NCI-H748 (cell line): Measurements from ENCODE around the gene KRT26.
"Not testable (repeated sequence)": the region's sequence is repeated elsewhere in the genome, so short reads cannot be mapped to it uniquely, and the experiment has no call there.

Experiments
- DNase-seq: peaks from one replicate; lab custom pipeline; 2025; ENCODE audit not compliant: unreplicated experiment; lab: John Stamatoyannopoulos, UW

The KRT26 gene, protein sequence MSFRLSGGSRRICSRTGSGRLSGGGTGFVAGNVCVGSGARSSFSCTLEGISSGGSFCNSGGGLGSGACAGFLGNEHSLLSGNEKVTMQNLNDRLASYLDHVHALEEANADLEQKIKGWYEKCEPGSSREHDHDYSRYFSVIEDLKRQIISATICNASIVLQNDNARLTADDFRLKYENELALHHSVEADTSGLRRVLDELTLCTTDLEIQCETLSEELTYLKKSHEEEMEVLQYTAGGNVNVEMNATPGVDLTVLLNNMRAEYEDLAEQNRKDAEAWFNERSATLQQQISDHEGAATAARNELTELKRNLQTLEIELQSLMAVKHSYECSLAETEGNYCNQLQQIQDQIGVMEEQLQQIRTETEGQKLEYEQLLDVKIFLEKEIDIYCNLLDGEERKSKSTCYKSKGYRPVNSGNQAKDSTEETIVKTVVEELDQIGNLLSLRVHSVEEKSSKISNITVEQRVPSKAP

GRCh38 chr17:40772101-40772500 lies at the start of gene KRT26:
TSS of gene KRT26 (minus strand) at chr17:40772201. CDS start at chr17:40772113, 88 bp downstream.
- DNase-seq: no peak

DNA sequence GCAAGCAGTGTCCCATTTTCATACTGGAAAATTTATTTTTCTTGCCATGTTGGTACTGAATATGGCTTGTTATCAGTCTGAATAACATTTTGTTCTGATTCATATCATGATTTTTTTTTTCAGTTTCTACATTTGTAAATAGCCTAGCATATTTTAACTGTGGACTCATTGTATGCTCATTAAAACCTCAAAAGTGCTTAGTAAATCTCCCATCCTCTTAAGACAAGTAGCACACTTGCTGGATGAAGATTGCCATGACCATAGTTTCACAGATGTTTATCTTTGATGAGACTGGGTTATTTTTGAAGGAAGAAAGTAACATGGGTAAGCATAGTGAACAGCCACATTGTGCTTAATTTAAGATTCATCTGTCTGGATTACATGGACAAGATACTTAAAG lies 49.5 kb upstream of the KRT26 start:
- no peak for DNase-seq

- no peak for DNase-seq
Measured at GRCh38 chr17:40820228-40820838, 48.3 kb upstream of the KRT26 start.

DNA sequence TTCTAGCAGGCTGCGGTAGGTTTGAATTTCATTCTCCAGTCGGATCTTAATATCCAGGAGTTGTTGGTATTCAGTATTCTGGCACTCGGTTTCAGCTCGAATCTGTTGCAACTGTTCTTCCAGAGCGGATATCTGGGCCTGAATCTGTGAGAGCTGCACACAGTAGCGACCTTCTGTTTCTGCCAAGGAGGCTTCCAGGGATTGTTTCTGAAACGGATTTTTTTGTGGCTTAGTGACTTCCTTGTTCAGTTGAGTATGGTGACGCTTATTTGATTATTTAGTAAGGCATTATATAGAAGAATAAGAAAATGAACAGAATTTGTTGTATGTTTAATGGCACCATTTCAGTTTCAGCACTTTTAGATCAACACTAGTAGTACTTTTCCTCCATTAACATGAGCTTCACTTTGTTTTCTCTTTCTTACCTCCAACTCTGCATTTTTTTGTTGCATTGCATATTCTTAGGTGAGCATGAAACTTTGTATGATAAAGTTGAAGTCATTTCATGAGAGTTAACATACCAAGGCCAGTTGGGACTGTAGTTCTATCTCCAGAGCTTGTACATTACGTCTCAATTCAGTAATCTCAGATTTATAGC lies 47.6 kb upstream of the KRT26 start:
- DNase-seq: peak; percentile 5

DNA sequence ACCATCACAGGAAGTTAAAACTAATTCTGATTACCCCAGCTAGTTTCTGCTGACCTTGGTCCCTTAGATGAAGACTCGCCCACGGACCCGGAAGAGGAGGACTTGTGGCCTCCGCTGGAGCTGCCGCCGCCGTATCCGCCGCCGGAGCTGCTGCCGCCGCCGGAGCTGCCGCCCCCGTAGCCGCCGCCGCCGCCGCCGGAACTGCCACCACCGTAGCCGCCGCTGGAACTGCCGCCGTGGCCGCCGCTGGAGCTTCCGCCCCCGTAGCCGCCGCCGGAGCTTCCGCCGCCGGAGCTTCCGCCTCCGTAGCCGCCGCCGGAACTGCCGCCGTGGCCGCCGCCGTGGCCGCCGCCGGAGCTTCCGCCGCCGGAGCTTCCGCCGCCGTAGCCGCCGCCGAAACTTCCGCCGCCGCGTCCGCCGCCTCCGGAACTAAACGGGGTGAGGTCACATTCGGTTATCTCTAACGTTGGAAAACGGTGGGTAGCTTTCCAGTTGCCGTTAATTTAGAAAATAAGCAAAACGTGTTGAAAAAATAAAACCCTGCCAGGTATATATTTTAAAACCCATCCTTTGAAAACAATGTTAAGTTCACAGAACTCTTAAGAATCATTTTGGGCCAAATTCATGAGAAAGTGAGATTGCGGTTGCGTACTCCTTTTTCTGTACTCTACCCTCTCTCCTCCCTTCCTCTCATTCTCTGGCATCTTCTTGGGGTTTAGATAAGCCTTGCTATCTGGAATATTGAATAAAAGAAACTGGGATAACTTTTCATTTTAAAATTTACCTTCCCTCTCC lies 46.9 kb upstream of the KRT26 start:
- DNase-seq: peak; percentile 82

DNA sequence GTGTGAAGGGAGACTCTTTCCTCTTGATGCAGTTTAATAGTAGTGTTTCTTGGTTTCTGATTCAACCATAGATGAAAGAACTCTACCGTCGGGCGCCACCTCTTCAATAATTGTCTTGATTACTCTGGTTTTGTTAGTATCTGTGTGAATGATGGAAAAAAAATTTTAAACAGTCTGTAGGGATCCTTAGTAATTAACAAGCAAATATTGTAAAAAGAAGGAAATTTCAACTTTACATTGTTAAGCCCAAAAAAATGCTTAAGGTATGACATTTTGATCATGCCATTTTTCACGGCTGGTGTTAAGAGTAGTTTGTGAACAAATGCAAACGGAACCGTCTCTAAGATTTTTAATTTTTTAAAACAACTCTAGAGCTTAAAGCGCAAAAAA lies 46.3 kb upstream of the KRT26 start:
- DNase-seq: no peak

GRCh38 chr17:40817103-40817682 lies 45.2 kb upstream of the KRT26 start:
- DNase-seq: no peak

GRCh38 chr17:40816569-40816968 lies 44.6 kb upstream of the KRT26 start:
- no peak for DNase-seq

- no peak for DNase-seq
Measured at GRCh38 chr17:40815381-40815780, 43.4 kb upstream of the KRT26 start.

DNA sequence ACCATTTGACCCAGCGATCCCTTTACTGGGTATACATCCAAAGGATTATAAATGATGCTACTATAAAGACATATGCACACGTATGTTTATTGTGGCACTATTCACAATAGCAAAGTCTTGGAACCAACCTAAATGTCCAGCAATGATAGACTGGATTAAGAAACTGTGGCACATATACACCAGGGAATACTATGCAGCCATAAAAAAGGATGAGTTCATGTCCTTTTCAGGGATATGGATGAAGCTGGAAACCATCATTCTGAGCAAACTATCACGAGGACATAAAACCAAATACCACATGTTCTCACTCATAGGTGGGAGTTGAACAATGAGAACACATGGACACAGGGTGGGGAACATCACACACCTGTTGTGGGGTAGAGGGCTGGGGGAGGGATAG lies 42.7 kb upstream of the KRT26 start:
- DNase-seq: not testable (repeated sequence)

DNA sequence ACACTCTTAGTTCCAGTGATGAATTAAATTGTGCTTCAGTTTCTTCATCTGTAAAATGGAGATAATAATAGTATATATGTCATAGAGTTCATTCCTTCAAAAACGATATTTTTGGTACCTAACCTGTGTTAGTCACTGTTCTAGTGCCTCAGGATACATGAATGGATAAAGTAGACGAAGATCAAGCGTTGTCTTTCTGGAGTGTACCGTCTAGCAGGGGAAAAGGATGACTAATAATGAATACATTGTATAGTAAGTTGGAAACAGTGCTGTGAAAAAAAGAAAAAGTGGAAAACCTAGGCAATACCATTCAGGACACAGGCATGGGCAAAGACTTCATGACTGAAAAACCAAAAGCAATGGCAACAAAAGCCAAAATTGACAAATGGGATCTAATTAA lies 41.8 kb upstream of the KRT26 start:
- DNase-seq: no peak

DNA sequence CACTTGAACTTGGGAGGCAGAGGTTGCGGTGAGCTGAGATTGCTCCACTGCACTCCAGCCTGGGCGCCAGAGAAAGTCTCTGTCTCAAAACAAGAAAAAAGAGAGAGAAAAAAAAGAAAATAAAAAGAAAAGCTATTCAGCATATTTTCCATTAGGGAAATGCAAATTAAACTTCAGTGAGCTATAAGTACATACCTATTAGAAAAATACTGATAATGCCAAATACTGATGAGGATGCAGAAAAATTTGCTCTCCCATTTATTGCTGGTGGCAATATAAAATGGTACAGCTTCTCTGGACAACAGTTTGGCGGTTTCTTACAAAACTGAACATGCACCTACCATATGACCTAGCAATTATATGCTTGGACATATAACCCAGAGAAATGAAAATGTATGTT lies 40.6 kb upstream of the KRT26 start:
- no peak for DNase-seq

GRCh38 chr17:40810494-40810893 lies 38.5 kb upstream of the KRT26 start:
- no peak for DNase-seq

DNA sequence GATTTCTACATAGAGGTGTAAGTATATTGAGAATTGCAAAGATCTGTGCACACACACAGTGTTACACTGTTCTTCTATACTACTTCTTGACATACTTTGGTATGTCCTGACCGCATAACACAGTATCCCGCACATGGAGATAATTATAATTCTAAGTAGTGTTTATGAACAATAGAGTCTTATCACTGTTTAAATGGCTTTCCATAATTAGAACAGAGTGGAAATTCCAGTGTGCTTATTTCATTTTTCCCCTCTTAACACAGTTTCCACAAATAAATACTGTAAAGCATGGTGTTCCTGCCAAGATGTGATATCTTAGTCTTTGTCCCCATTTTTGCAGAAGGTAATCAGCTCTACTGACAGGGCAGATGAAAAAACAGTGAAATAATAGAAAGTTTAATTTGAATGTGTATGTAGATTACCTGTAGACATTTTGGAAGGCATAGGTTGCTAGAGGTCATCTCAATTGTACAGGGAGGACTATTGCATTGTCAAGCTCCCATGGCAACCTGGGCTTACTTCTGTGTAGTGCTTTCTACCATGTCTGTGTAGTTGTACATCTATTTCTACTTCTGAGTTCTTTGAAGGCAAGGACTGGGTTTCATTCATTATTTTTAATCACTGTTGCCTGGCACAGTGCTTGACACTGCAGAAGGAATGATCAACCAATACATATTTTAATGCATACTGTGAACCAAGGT lies 37.9 kb upstream of the KRT26 start:
- DNase-seq: no peak

- no peak for DNase-seq
Measured at GRCh38 chr17:40806131-40806530, 34.1 kb upstream of the KRT26 start.

GRCh38 chr17:40803617-40804082 lies 31.6 kb upstream of the KRT26 start:
- DNase-seq: peak; percentile 84

GRCh38 chr17:40801157-40801556 lies 29.2 kb upstream of the KRT26 start:
- DNase-seq: no peak

DNA sequence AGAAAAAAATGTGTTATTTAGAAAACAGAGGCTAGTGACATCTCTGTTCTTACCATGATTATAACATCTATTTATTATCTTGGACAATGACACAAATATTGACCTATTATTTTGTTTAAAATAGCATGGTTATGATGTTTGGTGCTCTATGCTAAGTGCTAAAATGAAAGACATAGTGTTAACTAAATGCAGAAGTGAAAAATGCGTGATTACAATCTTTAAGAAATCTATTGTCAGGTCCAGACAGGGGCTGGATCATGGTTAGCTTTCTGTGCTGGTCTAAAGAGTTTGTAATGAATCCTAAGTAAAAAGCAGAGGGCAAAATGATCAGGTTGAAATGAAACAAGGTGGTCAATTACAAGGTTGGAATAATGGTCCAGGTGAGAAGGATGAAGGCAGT lies 28.4 kb upstream of the KRT26 start:
- DNase-seq: no peak

GRCh38 chr17:40799859-40800258 lies 27.9 kb upstream of the KRT26 start, which contains the start of gene KRT28:
TSS of gene KRT28 (minus strand) at chr17:40799959. CDS start at chr17:40799893, 66 bp downstream.
- DNase-seq: no peak

DNA sequence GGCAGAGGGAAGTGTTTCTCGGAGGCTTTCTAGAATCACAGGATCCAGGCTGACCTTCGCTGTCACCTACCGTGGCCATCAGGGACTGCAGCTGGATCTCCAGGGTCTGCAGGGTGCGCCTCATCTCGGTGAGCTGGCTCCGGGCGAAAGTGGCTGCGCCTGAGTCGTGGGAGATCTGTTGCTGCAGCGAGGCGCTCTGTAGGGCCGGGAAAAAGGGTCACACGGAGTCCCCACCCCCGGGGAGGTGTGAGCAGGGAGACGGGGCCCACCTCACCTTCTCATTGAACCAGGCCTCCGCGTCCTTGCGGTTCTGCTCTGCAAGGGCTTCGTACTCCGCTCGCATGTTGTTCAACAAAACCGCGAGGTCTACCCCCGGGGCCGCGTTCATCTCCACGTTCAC lies 24.8 kb upstream of the KRT26 start:
- DNase-seq: no peak
